Upper lobe of right lung (tissue), 1 donor: ENCODE data around the gene INO80B. TPM values are rescaled to one million over a fixed set of nuclear protein-coding genes. Genes with fewer than 3 reads are reported as not detected.
A peak's percentile ranks its signal among the peaks of the same experiment; 100 is the strongest.
"Not testable (repeated sequence)": the region's sequence is repeated elsewhere in the genome, so short reads cannot be mapped to it uniquely, and the experiment has no call there.

ENCODE experiments used
- ATAC-seq: fragments of 200-7000 bp; cut with Tn5 transposase; one replicate; pipeline ENCODE4 v1.9.1; 2020; ENCODE audit warnings: mild to moderate bottlenecking, moderate library complexity
- DNase-seq: peaks from one replicate; pipeline ENCODE4 v3.0.0-alpha.2; 2020
- H3K27ac ChIP-seq: fragments of 200-600 bp; one replicate; pipeline ENCODE4 v1.8.0; 2022
- H3K27me3 ChIP-seq: fragments of 200-600 bp; one replicate; pipeline ENCODE4 v1.8.0; 2022; ENCODE audit warnings: mild to moderate bottlenecking
- H3K36me3 ChIP-seq: fragments of 200-600 bp; one replicate; pipeline ENCODE4 v1.8.0; 2022
- H3K4me1 ChIP-seq: fragments of 200-600 bp; one replicate; pipeline ENCODE4 v1.8.0; 2022
- H3K4me3 ChIP-seq: fragments of 200-600 bp; one replicate; pipeline ENCODE4 v1.8.0; 2022; ENCODE audit warnings: mild to moderate bottlenecking
- H3K9me3 ChIP-seq: fragments of 200-600 bp; one replicate; pipeline ENCODE4 v1.8.0; 2022
- CTCF ChIP-seq: fragments of 200-600 bp; IDR thresholded peaks from one replicate; pipeline ENCODE4 v1.8.0; 2022; ENCODE audit warnings: antibody characterized with exemption
- intact Hi-C: fragments of 100-400 bp; cut with DNase I; formaldehyde crosslinking; loops from one replicate; pipeline ENCODE4 v1.11.0; 2022
- total RNA-seq: library from RNA; stranded (reverse); fragmentation: NEBNext Ultra II Directional; extraction: Animal tissue kit (Norgen Biotek cat#: 25700); gene quantifications from one replicate; pipeline ENCODE4 v1.2.1, GENCODE V29; 2021
- donor health status: DM: no; HTN: yes; CAD: no; lungs with severe emphysema.

Gene INO80B
- total RNA-seq, 1 donor from 2014 or later = 30.2 TPM

GRCh38 chr2:74418312-74418711 is 36.6 kb upstream of the INO80B start:
- H3K27ac ChIP-seq = no peak overlapping the region
- intact Hi-C loops = no loop called here
- TF ChIP-seq CTCF = no peak
- ATAC-seq = no peak
- DNase-seq = no peak
- no peaks in the 10 kb centered on the region for H3K27me3 ChIP-seq
- peaks cover 28% of the 10 kb centered on the region for H3K4me1 ChIP-seq
- H3K36me3 ChIP-seq = no peaks in the 10 kb centered on the region
- H3K9me3 ChIP-seq = no peaks in the 10 kb centered on the region
- no peak overlapping the region for H3K4me3 ChIP-seq

GRCh38 chr2:74419345-74419744 is 35.5 kb upstream of the INO80B start:
- intact Hi-C loops = no loop called here
- no peaks in the 10 kb centered on the region for H3K36me3 ChIP-seq
- ATAC-seq (no peak), DNase-seq (no peak)
- H3K4me3 ChIP-seq = no peak overlapping the region
- no peak overlapping the region for H3K27ac ChIP-seq
- H3K27me3 ChIP-seq = no peaks in the 10 kb centered on the region
- TF ChIP-seq CTCF = no peak
- H3K4me1 ChIP-seq = peaks cover 24% of the 10 kb centered on the region
- no peaks in the 10 kb centered on the region for H3K9me3 ChIP-seq

GRCh38 chr2:74420006-74420405 is 34.9 kb upstream of the INO80B start:
- Histone ChIP-seq H3K4me3 (no peak overlapping the region), H3K27ac (no peak overlapping the region), H3K4me1 (peaks cover 17% of the 10 kb centered on the region), H3K9me3 (no peaks in the 10 kb centered on the region), H3K27me3 (no peaks in the 10 kb centered on the region), H3K36me3 (no peaks in the 10 kb centered on the region)
- DNase-seq = no peak
- TF ChIP-seq CTCF = no peak
- intact Hi-C loops = no loop called here
- ATAC-seq = no peak

- H3K4me3 ChIP-seq = peak overlapping the region; percentile 73
- peaks cover 15% of the 10 kb centered on the region for H3K4me1 ChIP-seq
- H3K36me3 ChIP-seq, intact Hi-C loops, H3K27ac ChIP-seq, H3K27me3 ChIP-seq, DNase-seq, ATAC-seq, H3K9me3 ChIP-seq: not testable (repeated sequence)
These were observed 34.3 kb upstream of the INO80B start for GRCh38 chr2:74420443-74421103.

GRCh38 chr2:74421221-74421870 is 33.5 kb upstream of the INO80B start, which contains the start of the genes C2orf81 and WDR54:
C2orf81 (minus strand) TSS chr2:74421619; CDS start chr2:74421560, 59 bp downstream.
WDR54 (plus strand) TSS chr2:74421730; CDS start chr2:74422154, 424 bp downstream.
- Histone ChIP-seq H3K4me1 (peaks cover 10% of the 10 kb centered on the region), H3K36me3 (no peaks in the 10 kb centered on the region), H3K4me3 (peak within 1 kb of the TSS; percentile 73), H3K27me3 (no peaks in the 10 kb centered on the region), H3K27ac (peak within 1 kb of the TSS; percentile 81), H3K9me3 (no peaks in the 10 kb centered on the region)
- ATAC-seq = peak; percentile 95
- intact Hi-C loops = no loop called here
- no peak for TF ChIP-seq CTCF
- peak; percentile 94 for DNase-seq
